H1 (cell line): ENCODE measurements around the gene ATP9B. TPM values are rescaled to one million over a fixed set of nuclear protein-coding genes. Genes with fewer than 3 reads are reported as not detected.

Experiments
- NANOG ChIP-seq: IDR thresholded peaks from 2 replicates; pipeline ENCODE4 v1.6.1; 2011; ENCODE audit warnings: low read length, low read depth, mild to moderate bottlenecking, inconsistent platforms; ENCODE audit not compliant: insufficient read depth, poor library complexity, severe bottlenecking
- SIX5 ChIP-seq: IDR thresholded peaks from 2 replicates; pipeline ENCODE4 v1.6.1; 2011; ENCODE audit warnings: mild to moderate bottlenecking, low read depth, low read length
- polyA plus RNA-seq, 7 experiments: library from polyadenylated mRNA; depleted of rRNA in 3 of 7; stranded (reverse) in 5 of 7; unstranded in 2 of 7; fragments of >200 nt in 5 of 7; fragments of 200-250 nt in 2 of 7; gene quantifications; 1 replicate in 5 of 7; 2 replicates in 1 of 7; 4 replicates in 1 of 7; pipeline versions ENCODE4 v1.2.1 to v1.2.3, GENCODE V29; 2011 to 2013; ENCODE audit warnings: missing spikeins in 2 of 7, mixed read lengths in 2 of 7
- total RNA-seq: library from RNA; stranded (reverse); fragmentation: NEBNext Ultra II Directional; extraction: Animal tissue kit (Norgen Biotek cat#: 25700); gene quantifications from 2 replicates; pipeline ENCODE4 v1.2.1, GENCODE V29; 2021
- TF ChIP-seq, protein P1 (sequence below): fragments of 300-600 bp; sonication (generic); IDR thresholded peaks from 2 replicates; pipeline ENCODE4 v1.7.1; 2012; ENCODE audit warnings: low read length, moderate library complexity, mild to moderate bottlenecking, inconsistent platforms; ENCODE audit not compliant: insufficient replicate concordance

Gene ATP9B
- total and polyA plus RNA-seq, 2 of the 8 experiments (the other 6 are each of a cell fraction or from before 2014, with no cell fraction given): 15.1 to 21.7 TPM

DNA sequence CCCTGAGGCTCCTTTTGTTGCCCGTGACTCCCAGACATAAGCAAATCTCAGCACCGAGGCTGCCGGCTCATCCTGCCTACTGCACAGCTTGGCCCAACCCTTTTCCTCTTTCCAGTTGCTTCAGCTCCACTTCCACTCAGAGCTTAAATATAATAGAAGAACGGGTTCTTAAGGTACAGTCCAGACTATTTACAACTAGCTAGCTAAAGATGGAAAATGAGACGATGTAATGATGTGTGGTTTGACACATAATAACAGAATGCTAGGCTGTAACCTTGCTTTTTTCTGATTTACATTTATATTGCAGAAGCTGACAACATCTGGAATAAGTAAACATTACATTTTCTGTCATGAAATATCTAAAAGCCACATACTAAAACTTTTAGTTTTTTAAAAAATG, 26.9 kb upstream of the ATP9B start (continued):
- TF ChIP-seq, protein P1, sequence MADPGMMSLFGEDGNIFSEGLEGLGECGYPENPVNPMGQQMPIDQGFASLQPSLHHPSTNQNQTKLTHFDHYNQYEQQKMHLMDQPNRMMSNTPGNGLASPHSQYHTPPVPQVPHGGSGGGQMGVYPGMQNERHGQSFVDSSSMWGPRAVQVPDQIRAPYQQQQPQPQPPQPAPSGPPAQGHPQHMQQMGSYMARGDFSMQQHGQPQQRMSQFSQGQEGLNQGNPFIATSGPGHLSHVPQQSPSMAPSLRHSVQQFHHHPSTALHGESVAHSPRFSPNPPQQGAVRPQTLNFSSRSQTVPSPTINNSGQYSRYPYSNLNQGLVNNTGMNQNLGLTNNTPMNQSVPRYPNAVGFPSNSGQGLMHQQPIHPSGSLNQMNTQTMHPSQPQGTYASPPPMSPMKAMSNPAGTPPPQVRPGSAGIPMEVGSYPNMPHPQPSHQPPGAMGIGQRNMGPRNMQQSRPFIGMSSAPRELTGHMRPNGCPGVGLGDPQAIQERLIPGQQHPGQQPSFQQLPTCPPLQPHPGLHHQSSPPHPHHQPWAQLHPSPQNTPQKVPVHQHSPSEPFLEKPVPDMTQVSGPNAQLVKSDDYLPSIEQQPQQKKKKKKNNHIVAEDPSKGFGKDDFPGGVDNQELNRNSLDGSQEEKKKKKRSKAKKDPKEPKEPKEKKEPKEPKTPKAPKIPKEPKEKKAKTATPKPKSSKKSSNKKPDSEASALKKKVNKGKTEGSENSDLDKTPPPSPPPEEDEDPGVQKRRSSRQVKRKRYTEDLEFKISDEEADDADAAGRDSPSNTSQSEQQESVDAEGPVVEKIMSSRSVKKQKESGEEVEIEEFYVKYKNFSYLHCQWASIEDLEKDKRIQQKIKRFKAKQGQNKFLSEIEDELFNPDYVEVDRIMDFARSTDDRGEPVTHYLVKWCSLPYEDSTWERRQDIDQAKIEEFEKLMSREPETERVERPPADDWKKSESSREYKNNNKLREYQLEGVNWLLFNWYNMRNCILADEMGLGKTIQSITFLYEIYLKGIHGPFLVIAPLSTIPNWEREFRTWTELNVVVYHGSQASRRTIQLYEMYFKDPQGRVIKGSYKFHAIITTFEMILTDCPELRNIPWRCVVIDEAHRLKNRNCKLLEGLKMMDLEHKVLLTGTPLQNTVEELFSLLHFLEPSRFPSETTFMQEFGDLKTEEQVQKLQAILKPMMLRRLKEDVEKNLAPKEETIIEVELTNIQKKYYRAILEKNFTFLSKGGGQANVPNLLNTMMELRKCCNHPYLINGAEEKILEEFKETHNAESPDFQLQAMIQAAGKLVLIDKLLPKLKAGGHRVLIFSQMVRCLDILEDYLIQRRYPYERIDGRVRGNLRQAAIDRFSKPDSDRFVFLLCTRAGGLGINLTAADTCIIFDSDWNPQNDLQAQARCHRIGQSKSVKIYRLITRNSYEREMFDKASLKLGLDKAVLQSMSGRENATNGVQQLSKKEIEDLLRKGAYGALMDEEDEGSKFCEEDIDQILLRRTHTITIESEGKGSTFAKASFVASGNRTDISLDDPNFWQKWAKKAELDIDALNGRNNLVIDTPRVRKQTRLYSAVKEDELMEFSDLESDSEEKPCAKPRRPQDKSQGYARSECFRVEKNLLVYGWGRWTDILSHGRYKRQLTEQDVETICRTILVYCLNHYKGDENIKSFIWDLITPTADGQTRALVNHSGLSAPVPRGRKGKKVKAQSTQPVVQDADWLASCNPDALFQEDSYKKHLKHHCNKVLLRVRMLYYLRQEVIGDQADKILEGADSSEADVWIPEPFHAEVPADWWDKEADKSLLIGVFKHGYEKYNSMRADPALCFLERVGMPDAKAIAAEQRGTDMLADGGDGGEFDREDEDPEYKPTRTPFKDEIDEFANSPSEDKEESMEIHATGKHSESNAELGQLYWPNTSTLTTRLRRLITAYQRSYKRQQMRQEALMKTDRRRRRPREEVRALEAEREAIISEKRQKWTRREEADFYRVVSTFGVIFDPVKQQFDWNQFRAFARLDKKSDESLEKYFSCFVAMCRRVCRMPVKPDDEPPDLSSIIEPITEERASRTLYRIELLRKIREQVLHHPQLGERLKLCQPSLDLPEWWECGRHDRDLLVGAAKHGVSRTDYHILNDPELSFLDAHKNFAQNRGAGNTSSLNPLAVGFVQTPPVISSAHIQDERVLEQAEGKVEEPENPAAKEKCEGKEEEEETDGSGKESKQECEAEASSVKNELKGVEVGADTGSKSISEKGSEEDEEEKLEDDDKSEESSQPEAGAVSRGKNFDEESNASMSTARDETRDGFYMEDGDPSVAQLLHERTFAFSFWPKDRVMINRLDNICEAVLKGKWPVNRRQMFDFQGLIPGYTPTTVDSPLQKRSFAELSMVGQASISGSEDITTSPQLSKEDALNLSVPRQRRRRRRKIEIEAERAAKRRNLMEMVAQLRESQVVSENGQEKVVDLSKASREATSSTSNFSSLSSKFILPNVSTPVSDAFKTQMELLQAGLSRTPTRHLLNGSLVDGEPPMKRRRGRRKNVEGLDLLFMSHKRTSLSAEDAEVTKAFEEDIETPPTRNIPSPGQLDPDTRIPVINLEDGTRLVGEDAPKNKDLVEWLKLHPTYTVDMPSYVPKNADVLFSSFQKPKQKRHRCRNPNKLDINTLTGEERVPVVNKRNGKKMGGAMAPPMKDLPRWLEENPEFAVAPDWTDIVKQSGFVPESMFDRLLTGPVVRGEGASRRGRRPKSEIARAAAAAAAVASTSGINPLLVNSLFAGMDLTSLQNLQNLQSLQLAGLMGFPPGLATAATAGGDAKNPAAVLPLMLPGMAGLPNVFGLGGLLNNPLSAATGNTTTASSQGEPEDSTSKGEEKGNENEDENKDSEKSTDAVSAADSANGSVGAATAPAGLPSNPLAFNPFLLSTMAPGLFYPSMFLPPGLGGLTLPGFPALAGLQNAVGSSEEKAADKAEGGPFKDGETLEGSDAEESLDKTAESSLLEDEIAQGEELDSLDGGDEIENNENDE: no peak
- no peak for TF ChIP-seq SIX5
- no peak for TF ChIP-seq NANOG
